SK-N-SH (cell line): Measurements from ENCODE around the gene SDK1.

Experiments
- CHD2 ChIP-seq: fragments of 150-350 bp; IDR thresholded peaks from 2 replicates; pipeline ENCODE4 v1.6.1; 2018; ENCODE audit warnings: low read length; ENCODE audit not compliant: partially characterized antibody
- EP300 ChIP-seq, 2 experiments: IDR thresholded peaks; 2 replicates each; pipeline versions ENCODE4 v1.4.0 to v1.6.1; 2012; ENCODE audit warnings: borderline replicate concordance in 1 of 2, low read depth in 1 of 2, low read length in 1 of 2
- JUND ChIP-seq: IDR thresholded peaks from 2 replicates; pipeline ENCODE4 v1.4.0; 2012
- MXI1 ChIP-seq: IDR thresholded peaks from 2 replicates; pipeline ENCODE4 v1.6.1; 2012; ENCODE audit warnings: mild to moderate bottlenecking, low read depth, low read length, improper control_type of control experiment
- POLR2AphosphoS5 ChIP-seq: IDR thresholded peaks from 2 replicates; pipeline ENCODE4 v1.6.1; 2012; ENCODE audit warnings: low read depth, low read length
- RAD21 ChIP-seq: IDR thresholded peaks from 2 replicates; pipeline ENCODE4 v1.6.1; 2012; ENCODE audit warnings: mild to moderate bottlenecking, low read length
- RFX5 ChIP-seq: IDR thresholded peaks from 2 replicates; pipeline ENCODE4 v1.6.1; 2012; ENCODE audit warnings: mild to moderate bottlenecking, improper control_type of control experiment, low read length
- TF ChIP-seq, protein P1 (sequence below): IDR thresholded peaks from 2 replicates; pipeline ENCODE4 v1.4.0; 2012; ENCODE audit warnings: low read depth
- TF ChIP-seq, protein P2 (sequence below): fragments of 200-600 bp; sonication (generic); IDR thresholded peaks from 2 replicates; pipeline ENCODE4 v1.6.1; 2017; ENCODE audit warnings: antibody characterized with exemption, mild to moderate bottlenecking, moderate library complexity
- TF ChIP-seq, protein P3 (sequence below): fragments of 150-350 bp; IDR thresholded peaks from 2 replicates; pipeline ENCODE4 v1.6.1; 2016; ENCODE audit warnings: mild to moderate bottlenecking, low read depth, low read length
- TF ChIP-seq, protein P4 (sequence below): fragments of 150-350 bp; IDR thresholded peaks from 2 replicates; pipeline ENCODE4 v1.6.1; 2017; ENCODE audit warnings: antibody characterized with exemption, low read length, low read depth, borderline replicate concordance

DNA sequence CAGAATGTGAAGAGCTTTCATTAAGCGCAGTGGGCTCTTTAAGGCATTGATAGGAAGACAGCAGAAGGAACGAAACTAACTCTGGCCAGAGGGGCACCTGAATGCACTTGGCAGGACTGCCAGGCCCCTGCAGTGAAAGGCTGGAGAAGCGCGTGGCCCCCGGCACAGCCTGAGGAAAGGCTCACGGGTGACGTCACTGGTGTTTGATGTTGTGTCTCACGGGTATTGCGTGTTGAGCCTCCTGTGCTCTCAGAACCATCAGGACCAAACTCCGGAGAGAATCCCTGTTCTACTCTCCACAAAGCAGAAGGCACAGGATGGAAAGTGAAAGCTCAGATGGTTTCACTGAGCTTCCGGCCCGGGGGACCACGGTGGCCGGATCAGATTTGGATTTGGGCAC lies 865.3 kb downstream of the SDK1 start:
- TF ChIP-seq, protein P1, sequence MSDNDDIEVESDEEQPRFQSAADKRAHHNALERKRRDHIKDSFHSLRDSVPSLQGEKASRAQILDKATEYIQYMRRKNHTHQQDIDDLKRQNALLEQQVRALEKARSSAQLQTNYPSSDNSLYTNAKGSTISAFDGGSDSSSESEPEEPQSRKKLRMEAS: no peak
- no peak for TF ChIP-seq POLR2AphosphoS5
- TF ChIP-seq, protein P2, sequence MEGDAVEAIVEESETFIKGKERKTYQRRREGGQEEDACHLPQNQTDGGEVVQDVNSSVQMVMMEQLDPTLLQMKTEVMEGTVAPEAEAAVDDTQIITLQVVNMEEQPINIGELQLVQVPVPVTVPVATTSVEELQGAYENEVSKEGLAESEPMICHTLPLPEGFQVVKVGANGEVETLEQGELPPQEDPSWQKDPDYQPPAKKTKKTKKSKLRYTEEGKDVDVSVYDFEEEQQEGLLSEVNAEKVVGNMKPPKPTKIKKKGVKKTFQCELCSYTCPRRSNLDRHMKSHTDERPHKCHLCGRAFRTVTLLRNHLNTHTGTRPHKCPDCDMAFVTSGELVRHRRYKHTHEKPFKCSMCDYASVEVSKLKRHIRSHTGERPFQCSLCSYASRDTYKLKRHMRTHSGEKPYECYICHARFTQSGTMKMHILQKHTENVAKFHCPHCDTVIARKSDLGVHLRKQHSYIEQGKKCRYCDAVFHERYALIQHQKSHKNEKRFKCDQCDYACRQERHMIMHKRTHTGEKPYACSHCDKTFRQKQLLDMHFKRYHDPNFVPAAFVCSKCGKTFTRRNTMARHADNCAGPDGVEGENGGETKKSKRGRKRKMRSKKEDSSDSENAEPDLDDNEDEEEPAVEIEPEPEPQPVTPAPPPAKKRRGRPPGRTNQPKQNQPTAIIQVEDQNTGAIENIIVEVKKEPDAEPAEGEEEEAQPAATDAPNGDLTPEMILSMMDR: no peak
- no peak for TF ChIP-seq CHD2
- TF ChIP-seq RAD21: no peak
- no peak for TF ChIP-seq JUND
- TF ChIP-seq RFX5: no peak
- TF ChIP-seq, protein P3, sequence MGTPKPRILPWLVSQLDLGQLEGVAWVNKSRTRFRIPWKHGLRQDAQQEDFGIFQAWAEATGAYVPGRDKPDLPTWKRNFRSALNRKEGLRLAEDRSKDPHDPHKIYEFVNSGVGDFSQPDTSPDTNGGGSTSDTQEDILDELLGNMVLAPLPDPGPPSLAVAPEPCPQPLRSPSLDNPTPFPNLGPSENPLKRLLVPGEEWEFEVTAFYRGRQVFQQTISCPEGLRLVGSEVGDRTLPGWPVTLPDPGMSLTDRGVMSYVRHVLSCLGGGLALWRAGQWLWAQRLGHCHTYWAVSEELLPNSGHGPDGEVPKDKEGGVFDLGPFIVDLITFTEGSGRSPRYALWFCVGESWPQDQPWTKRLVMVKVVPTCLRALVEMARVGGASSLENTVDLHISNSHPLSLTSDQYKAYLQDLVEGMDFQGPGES: no peak
- TF ChIP-seq EP300 (IDR thresholded peaks at IDR 0.05; ENCODE audit: borderline replicate concordance in 1 of 2, low read depth in 1 of 2, low read length in 1 of 2): no peak
- TF ChIP-seq, protein P4, sequence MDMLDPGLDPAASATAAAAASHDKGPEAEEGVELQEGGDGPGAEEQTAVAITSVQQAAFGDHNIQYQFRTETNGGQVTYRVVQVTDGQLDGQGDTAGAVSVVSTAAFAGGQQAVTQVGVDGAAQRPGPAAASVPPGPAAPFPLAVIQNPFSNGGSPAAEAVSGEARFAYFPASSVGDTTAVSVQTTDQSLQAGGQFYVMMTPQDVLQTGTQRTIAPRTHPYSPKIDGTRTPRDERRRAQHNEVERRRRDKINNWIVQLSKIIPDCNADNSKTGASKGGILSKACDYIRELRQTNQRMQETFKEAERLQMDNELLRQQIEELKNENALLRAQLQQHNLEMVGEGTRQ: no peak
- TF ChIP-seq MXI1: no peak
